Keratinocyte (primary cell): ENCODE measurements around the gene CUX1.

Experiments
- EZH2 ChIP-seq: IDR thresholded peaks from one replicate; pipeline ENCODE4 v1.6.1; 2012; ENCODE audit warnings: inconsistent platforms, mild to moderate bottlenecking, low read length, moderate library complexity
- TF ChIP-seq, protein P1 (sequence below), 3 experiments: IDR thresholded peaks in 1 of 3; conservative IDR thresholded peaks in 1 of 3; optimal IDR thresholded peaks in 1 of 3; 2 replicates in 2 of 3; 3 replicates in 1 of 3; pipeline versions ENCODE3 to v1.5.1; 2011; ENCODE audit warnings: low read length in 3 of 3, mild to moderate bottlenecking in 3 of 3, moderate library complexity in 2 of 3, control low read depth in 1 of 3, inconsistent platforms in 1 of 3; ENCODE audit not compliant: insufficient read depth in 2 of 3; ENCODE audit errors: extremely low read depth in 1 of 3

DNA sequence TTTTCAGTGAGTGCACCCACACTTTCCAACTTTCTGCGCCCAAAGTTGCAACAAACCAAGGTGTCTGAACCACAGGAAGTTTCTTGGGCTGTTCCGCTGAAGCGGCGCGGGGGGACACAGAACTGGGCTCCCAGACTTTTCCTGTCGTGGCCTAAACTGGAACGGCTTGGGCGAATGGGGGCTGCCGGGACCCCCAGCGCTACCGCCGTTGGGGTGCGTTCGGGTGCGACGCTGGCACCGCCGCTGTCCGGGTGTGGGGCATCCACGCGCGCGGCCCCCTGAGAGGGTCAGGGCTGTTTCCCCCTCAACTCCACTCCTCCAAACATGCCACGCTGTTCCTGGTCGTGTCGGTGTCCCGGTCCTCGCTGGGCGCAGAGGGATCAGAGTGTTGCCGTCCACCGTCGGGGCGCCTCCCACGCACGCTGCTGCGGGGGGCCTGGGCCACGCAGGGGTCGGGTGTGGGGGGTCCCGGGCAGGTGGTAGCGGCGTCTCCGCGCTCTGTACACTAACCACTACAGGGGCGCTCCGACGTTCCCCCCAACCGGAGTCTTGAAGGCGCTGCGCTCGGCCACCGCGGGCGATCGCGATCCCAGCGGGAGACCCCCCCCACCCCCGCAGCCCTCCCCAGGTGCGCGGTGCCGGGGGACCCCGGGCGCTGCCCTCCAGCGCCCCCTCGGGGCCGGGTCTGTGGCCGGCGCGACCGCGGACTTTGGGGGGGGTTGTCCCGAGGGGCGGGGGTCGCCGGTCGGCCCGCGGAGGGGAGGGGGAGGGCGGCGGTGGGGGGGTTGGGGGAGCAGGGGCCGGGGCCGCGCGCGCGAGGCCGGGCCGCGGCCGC is 2.2 kb upstream of the CUX1 start:
- TF ChIP-seq, protein P1, sequence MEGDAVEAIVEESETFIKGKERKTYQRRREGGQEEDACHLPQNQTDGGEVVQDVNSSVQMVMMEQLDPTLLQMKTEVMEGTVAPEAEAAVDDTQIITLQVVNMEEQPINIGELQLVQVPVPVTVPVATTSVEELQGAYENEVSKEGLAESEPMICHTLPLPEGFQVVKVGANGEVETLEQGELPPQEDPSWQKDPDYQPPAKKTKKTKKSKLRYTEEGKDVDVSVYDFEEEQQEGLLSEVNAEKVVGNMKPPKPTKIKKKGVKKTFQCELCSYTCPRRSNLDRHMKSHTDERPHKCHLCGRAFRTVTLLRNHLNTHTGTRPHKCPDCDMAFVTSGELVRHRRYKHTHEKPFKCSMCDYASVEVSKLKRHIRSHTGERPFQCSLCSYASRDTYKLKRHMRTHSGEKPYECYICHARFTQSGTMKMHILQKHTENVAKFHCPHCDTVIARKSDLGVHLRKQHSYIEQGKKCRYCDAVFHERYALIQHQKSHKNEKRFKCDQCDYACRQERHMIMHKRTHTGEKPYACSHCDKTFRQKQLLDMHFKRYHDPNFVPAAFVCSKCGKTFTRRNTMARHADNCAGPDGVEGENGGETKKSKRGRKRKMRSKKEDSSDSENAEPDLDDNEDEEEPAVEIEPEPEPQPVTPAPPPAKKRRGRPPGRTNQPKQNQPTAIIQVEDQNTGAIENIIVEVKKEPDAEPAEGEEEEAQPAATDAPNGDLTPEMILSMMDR (optimal IDR thresholded peaks at IDR 0.05 in 1 of 3, IDR thresholded peaks at IDR 0.05 in 1 of 3, conservative IDR thresholded peaks at IDR 0.05 in 1 of 3; ENCODE audit: extremely low read depth in 1 of 3, insufficient read depth in 2 of 3, low read length in 3 of 3) = peak in 1 of 3 experiments; percentile 43
- no peak for TF ChIP-seq EZH2
